Astrocyte (in vitro differentiated cells and primary cell): ENCODE results near the gene USP3.

Source experiments
- EZH2 ChIP-seq: IDR thresholded peaks from 2 replicates; pipeline ENCODE4 v1.6.1; 2012; ENCODE audit warnings: mild to moderate bottlenecking, low read length, inconsistent platforms; ENCODE audit not compliant: insufficient read depth
- TF ChIP-seq, protein P1 (sequence below): IDR thresholded peaks from 2 replicates; pipeline ENCODE4 v1.5.1; 2011; ENCODE audit warnings: low read depth, mild to moderate bottlenecking, inconsistent platforms, low read length, moderate library complexity; ENCODE audit not compliant: insufficient read depth

DNA sequence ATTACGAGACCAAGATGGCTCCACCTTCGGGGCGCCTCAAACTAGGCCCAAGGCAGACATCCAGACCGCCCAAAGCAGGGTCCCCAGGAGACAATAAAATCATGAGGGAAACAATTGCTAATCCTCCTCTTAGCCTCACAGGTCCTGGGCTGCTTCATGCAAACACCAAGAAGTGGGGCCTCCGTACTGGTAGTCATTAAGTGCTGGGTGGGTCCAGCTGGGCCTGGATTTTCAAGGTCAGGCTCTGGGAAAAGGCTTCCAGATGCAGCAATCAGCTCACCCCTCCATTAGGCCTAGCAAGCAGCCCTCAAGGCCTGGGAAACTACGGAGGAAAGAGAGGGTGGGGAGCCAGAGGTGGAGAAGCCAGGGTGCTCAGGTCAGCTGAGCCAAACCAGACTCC, 93.4 kb downstream of the USP3 start:
- TF ChIP-seq, protein P1, sequence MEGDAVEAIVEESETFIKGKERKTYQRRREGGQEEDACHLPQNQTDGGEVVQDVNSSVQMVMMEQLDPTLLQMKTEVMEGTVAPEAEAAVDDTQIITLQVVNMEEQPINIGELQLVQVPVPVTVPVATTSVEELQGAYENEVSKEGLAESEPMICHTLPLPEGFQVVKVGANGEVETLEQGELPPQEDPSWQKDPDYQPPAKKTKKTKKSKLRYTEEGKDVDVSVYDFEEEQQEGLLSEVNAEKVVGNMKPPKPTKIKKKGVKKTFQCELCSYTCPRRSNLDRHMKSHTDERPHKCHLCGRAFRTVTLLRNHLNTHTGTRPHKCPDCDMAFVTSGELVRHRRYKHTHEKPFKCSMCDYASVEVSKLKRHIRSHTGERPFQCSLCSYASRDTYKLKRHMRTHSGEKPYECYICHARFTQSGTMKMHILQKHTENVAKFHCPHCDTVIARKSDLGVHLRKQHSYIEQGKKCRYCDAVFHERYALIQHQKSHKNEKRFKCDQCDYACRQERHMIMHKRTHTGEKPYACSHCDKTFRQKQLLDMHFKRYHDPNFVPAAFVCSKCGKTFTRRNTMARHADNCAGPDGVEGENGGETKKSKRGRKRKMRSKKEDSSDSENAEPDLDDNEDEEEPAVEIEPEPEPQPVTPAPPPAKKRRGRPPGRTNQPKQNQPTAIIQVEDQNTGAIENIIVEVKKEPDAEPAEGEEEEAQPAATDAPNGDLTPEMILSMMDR: no peak
- no peak for TF ChIP-seq EZH2
